B cell (primary cell): ENCODE data around the gene C1QBP. TPM values are rescaled to one million over a fixed set of nuclear protein-coding genes. Genes with fewer than 3 reads are reported as not detected.

Source experiments
- ATAC-seq: fragments of 200-7000 bp; cut with Tn5 transposase; one replicate; pipeline ENCODE4 v1.10.0; 2021; ENCODE audit warnings: low read depth, mild to moderate bottlenecking, moderate number of reproducible peaks, moderate library complexity
- CTCF ChIA-PET: fragments of 350-600 bp; sonication (Branson Sonifier 250); formaldehyde crosslinking; loops from one replicate; lab custom pipeline; 2021; ENCODE audit warnings: antibody characterized with exemption, inconsistent platforms; lab: Charles Lee
- POLR2A ChIA-PET: fragments of 350-600 bp; sonication (Branson Sonifier 250); formaldehyde crosslinking; loops from one replicate; lab custom pipeline; 2021; ENCODE audit warnings: antibody characterized with exemption; lab: Charles Lee
- DNase-seq: peaks from one replicate; pipeline ENCODE4 v3.0.0; 2013
- H2AFZ ChIP-seq: 2 replicates; pipeline ENCODE4 v1.6.1; 2012; ENCODE audit warnings: mild to moderate bottlenecking, low read depth, low read length; ENCODE audit not compliant: insufficient read depth, poor library complexity, severe bottlenecking
- H3K27ac ChIP-seq, 2 donors: 1 replicate in 1 of 2; 2 replicates in 1 of 2; pipeline ENCODE4 v1.5.1; 2012 to 2013; ENCODE audit warnings: low read length in 2 of 2, mild to moderate bottlenecking in 2 of 2, moderate library complexity in 1 of 2
- H3K27me3 ChIP-seq, 4 experiments: fragments of 200-600 bp in 1 of 4; sonication (generic) in 1 of 4; replicated peaks in 1 of 4; 1 replicate in 2 of 4; 2 replicates in 2 of 4; pipeline versions ENCODE4 v1.6.1 to v1.7.0; 2013 to 2016; ENCODE audit warnings: low read length in 3 of 4, mild to moderate bottlenecking in 2 of 4, mixed read lengths in 1 of 4, moderate library complexity in 1 of 4; ENCODE audit not compliant: insufficient read depth in 4 of 4, control insufficient read depth in 3 of 4; ENCODE audit errors: control extremely low read depth in 1 of 4
- H3K36me3 ChIP-seq, 2 experiments: replicated peaks in 1 of 2; 1 replicate in 1 of 2; 2 replicates in 1 of 2; pipeline versions ENCODE4 v1.6.1 to v1.7.1; 2013; ENCODE audit warnings: low read length in 1 of 2; ENCODE audit not compliant: insufficient read depth in 2 of 2, control insufficient read depth in 1 of 2; ENCODE audit errors: control extremely low read depth in 1 of 2, extremely low read depth in 1 of 2
- H3K4me1 ChIP-seq, 2 donors: fragments of 200-600 bp in 1 of 2; sonication (generic) in 1 of 2; 1 replicate in 1 of 2; 2 replicates in 1 of 2; pipeline versions ENCODE4 v1.5.1 to v1.6.1; 2013 to 2017; ENCODE audit warnings: low read length in 2 of 2; ENCODE audit not compliant: control insufficient read depth in 2 of 2, insufficient read depth in 2 of 2
- H3K4me2 ChIP-seq: replicated peaks from 2 replicates; pipeline ENCODE3; 2012; ENCODE audit warnings: mild to moderate bottlenecking, low read depth, low read length; ENCODE audit not compliant: poor library complexity, severe bottlenecking
- H3K4me3 ChIP-seq, 5 experiments: fragments of 200-600 bp in 1 of 5; sonication (generic) in 1 of 5; 1 replicate in 3 of 5; 2 replicates in 2 of 5; pipeline versions ENCODE4 v1.5.1 to v1.7.0; 2011 to 2016; ENCODE audit warnings: low read length in 4 of 5, mild to moderate bottlenecking in 4 of 5, low read depth in 2 of 5, control low read depth in 1 of 5, moderate library complexity in 1 of 5; ENCODE audit not compliant: insufficient read depth in 1 of 5; ENCODE audit errors: control extremely low read depth in 1 of 5, extremely low read depth in 1 of 5
- H3K79me2 ChIP-seq: fragments of 200-600 bp; sonication (generic); one replicate; pipeline ENCODE4 v1.6.0; 2016; ENCODE audit warnings: low read length; ENCODE audit not compliant: control insufficient read depth, insufficient read depth
- H3K9ac ChIP-seq: fragments of 200-600 bp; sonication (generic); 2 replicates; pipeline ENCODE4 v1.6.1; 2017; ENCODE audit warnings: mild to moderate bottlenecking, low read length, moderate library complexity
- H3K9me3 ChIP-seq, 3 donors: one replicate each; pipeline versions ENCODE4 v1.6.1 to v1.7.1; 2013; ENCODE audit warnings: low read length in 2 of 3; ENCODE audit not compliant: control insufficient read depth in 2 of 3, insufficient read depth in 1 of 3; ENCODE audit errors: control extremely low read depth in 1 of 3
- H4K20me1 ChIP-seq: 2 replicates; pipeline ENCODE4 v1.6.0; 2012; ENCODE audit warnings: mild to moderate bottlenecking, low read length; ENCODE audit not compliant: insufficient read depth, control insufficient read depth, poor library complexity, severe bottlenecking
- H3K27ac Mint-ChIP-seq: one replicate; pipeline ENCODE4 v1.8.0; 2021; ENCODE audit warnings: mixed read lengths
- H3K27me3 Mint-ChIP-seq: one replicate; pipeline ENCODE4 v1.8.0; 2021; ENCODE audit warnings: mixed read lengths
- H3K4me1 Mint-ChIP-seq: one replicate; pipeline ENCODE4 v1.8.0; 2021; ENCODE audit warnings: mixed read lengths
- H3K4me3 Mint-ChIP-seq: one replicate; pipeline ENCODE4 v1.8.0; 2021; ENCODE audit warnings: mixed read lengths
- H3K9me3 Mint-ChIP-seq: one replicate; pipeline ENCODE4 v1.8.0; 2022; ENCODE audit warnings: mixed read lengths; ENCODE audit not compliant: insufficient read depth
- CTCF ChIP-seq: fragments of 200-600 bp; IDR thresholded peaks from one replicate; pipeline ENCODE4 v1.8.0; 2022; ENCODE audit warnings: antibody characterized with exemption, mild to moderate bottlenecking
- EZH2 ChIP-seq: IDR thresholded peaks from 2 replicates; pipeline ENCODE4 v1.6.1; 2012; ENCODE audit warnings: borderline replicate concordance, low read depth, mild to moderate bottlenecking, moderate library complexity, low read length; ENCODE audit not compliant: insufficient read depth, poor library complexity, severe bottlenecking
- WGBS: methylation state at CpG from one replicate; pipeline ENCODE4 v1.1.5; 2013; ENCODE audit warnings: missing lambda C conversion rate; ENCODE audit not compliant: insufficient coverage; 5-methylcytosine and 5-hydroxymethylcytosine counted together
- intact Hi-C: fragments of 100-400 bp; cut with micrococcal nuclease; formaldehyde crosslinking; loops from one replicate; pipeline ENCODE4 v1.10.0; 2022
- polyA plus RNA-seq: library from polyadenylated mRNA; depleted of rRNA; stranded (reverse); fragments of >200 nt; gene quantifications from 2 replicates; pipeline ENCODE4 v1.2.3, GENCODE V29; 2012
- total RNA-seq, 2 donors: library from RNA; stranded (reverse); fragments of 120-200 nt in 1 of 2; gene quantifications; 1 replicate in 1 of 2; 2 replicates in 1 of 2; pipeline versions ENCODE4 v1.2.3 to v1.2.4, GENCODE V29; 2013 to 2022

Gene C1QBP
- total and polyA plus RNA-seq, 2 donors (not counting 1 experiment from before 2014, with no cell fraction given): 60.3 to 62.2 TPM

GRCh38 chr17:5486206-5487124, 47.5 kb upstream of the C1QBP start, which contains the start of gene MIS12:
Gene MIS12 (plus strand): TSS chr17:5486566. CDS start chr17:5488863, 2,297 bp downstream.
- H3K4me2 ChIP-seq: peak within 1 kb of the TSS; percentile 95
- H3K79me2 ChIP-seq: peaks cover 45% of the 10 kb centered on the region
- Mint-ChIP-seq H3K9me3 (no peaks in the 10 kb centered on the region), H3K27ac (peak within 1 kb of the TSS; percentile 97), H3K4me1 (peaks cover 42% of the 10 kb centered on the region), H3K27me3 (no peaks in the 10 kb centered on the region), H3K4me3 (peak within 1 kb of the TSS; percentile 94)
- H3K27me3 ChIP-seq: no peaks in the 10 kb centered on the region
- peak within 1 kb of the TSS; percentile 99 to 100 for H3K27ac ChIP-seq
- peaks cover 7% of the 10 kb centered on the region for H4K20me1 ChIP-seq
- peaks cover 12 to 55% of the 10 kb centered on the region in 2 experiments for H3K36me3 ChIP-seq
- peak within 1 kb of the TSS; percentile 90 to 99 (median 92) for H3K4me3 ChIP-seq
- TF ChIP-seq CTCF: no peak
- TF ChIP-seq EZH2: no peak
- H3K9me3 ChIP-seq: no peaks in the 10 kb centered on the region
- H3K4me1 ChIP-seq: peaks cover 17 to 26% of the 10 kb centered on the region in 2 donors
- ChIA-PET CTCF (interaction anchor here (1.0 kb wide), 1 partner anchor 14 kb away, joined by 3 read pairs; a partner anchor contains a TSS), POLR2A (interaction anchor here (0.6 to 2.1 kb wide), 9 partner anchors 14 to 952 kb away, joined by 3 to 14 read pairs (median 6); partner anchors contain the start of genes DHX33, NUP88 and RPAIN)
- intact Hi-C loops: loop anchor here (1.0 to 10.0 kb wide), 7 partner anchors 14 to 1951 kb away; partner anchors contain the start of genes C17orf100, C1QBP, FGF11 and MED31
- ATAC-seq (peak; percentile 90), DNase-seq (peak; percentile 98)
- peak within 1 kb of the TSS; percentile 91 for H3K9ac ChIP-seq
- H2AFZ ChIP-seq: peak within 1 kb of the TSS; percentile 99
- under 1% methylated on average over 68 of the region's 77 CpGs for WGBS
